Measurements from ENCODE around the gene DUSP8.

The DUSP8 gene

DNA sequence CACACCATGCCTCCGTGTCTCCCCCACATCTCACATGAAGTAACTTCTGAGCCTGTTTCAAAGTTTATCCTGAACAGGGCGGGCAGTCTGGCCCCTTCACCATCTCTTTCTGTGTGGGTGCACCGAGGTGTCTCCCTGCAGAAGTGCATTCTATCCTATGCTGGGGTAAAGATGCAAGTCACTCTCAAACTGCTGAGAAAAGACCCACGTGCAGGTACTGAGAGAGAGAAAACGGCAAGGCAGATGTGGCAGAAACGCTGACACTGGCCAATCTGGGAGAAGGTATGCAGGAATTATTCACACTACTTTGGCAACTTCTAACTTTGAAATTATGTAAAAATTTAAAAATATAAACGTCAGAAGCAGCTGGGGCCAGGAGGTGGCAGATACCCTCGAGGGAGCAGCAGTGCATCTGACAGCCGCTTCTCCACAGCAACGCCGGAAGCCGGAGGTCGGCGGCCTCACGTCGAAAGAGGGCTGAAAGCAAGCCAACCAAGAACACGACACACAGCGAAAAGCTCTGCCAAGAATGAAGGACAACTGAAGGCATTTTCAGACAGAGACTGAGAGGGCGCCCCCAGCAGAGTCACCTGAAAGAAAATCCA lies 51.3 kb downstream of the DUSP8 start:
- no peak for TF ChIP-seq CTCF (IDR thresholded peaks at IDR 0.05)

DNA sequence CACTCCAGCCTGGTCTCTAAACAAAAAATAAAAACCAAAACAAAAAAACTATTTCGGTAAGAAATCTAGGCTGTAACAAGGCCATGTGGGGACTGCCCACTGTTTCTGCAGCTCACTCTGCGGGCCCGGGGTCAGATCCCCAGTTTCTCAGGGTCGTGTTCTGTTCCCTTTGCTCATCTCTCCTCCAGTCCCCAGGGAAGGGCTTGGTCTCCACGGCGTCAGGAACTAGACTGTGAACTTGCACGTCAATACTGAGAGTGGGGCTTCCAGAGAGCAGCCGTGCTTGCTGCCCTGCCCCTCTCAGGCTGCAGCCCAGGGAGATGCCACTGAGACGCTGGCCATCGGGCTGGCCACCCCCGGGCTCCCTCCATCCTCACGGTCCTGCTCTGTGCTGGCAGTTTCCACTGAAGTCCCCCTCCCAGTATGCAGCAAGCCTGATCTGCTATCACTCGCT lies 51.8 kb downstream of the DUSP8 start:
- TF ChIP-seq CTCF (IDR thresholded peaks at IDR 0.05) = no peak

GRCh38 chr11:1519028-1520010 lies 52.8 kb downstream of the DUSP8 start:
- no peak for TF ChIP-seq CTCF (IDR thresholded peaks at IDR 0.05)

- no peak for TF ChIP-seq CTCF (IDR thresholded peaks at IDR 0.05)
Observed at GRCh38 chr11:1518301-1518700, 53.8 kb downstream of the DUSP8 start.

- TF ChIP-seq CTCF (IDR thresholded peaks at IDR 0.05) = no peak
Observed at GRCh38 chr11:1517117-1518005, 54.7 kb downstream of the DUSP8 start.

DNA sequence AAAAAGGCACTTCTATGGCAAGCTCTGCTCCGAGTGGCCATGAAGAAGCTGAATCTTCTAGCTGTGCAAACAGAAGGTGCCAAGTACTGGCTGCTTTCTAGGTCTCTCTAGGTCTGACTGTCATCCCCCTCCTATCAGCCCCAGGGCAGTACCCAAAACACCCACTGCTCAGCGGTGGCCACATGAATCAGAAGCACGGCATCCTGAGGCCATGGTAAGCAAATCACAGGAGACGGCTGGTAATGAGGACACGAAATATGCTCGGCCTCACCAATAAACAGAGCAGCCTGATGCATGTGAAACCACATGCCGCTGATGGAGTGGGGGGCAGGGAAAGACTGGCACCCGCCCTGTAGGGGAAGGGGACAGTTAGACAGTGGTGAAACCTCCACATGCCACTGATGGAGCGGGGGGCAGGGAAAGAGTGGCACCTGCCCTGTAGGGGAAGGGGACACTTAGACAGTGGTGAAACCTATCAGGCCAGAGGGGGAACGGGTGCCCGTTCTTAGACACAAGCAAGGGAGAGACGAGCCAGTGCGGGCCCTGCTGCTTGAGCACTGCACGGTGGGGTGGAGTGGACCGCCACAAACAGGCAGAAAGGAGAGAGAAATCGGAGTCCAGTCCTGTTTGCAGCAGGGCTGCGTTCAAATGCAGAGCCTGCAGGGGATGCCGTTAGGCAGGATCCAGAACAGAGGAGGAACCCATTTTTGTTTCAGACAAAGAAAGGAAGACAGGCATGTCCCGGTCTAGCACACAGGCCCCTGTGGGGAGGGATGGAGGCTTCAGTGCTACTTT lies 55.6 kb downstream of the DUSP8 start:
- no peak for TF ChIP-seq CTCF (IDR thresholded peaks at IDR 0.05)

Data from LNCAP (cell line).